ENCODE results near the gene SPO11. TPM values are rescaled to one million over a fixed set of nuclear protein-coding genes. Genes with fewer than 3 reads are reported as not detected.

SPO11 gene
- total and polyA plus RNA-seq, 10 of the 15 experiments (the other 5 are each of a cell fraction or from before 2014, with no cell fraction given), result not detected

DNA sequence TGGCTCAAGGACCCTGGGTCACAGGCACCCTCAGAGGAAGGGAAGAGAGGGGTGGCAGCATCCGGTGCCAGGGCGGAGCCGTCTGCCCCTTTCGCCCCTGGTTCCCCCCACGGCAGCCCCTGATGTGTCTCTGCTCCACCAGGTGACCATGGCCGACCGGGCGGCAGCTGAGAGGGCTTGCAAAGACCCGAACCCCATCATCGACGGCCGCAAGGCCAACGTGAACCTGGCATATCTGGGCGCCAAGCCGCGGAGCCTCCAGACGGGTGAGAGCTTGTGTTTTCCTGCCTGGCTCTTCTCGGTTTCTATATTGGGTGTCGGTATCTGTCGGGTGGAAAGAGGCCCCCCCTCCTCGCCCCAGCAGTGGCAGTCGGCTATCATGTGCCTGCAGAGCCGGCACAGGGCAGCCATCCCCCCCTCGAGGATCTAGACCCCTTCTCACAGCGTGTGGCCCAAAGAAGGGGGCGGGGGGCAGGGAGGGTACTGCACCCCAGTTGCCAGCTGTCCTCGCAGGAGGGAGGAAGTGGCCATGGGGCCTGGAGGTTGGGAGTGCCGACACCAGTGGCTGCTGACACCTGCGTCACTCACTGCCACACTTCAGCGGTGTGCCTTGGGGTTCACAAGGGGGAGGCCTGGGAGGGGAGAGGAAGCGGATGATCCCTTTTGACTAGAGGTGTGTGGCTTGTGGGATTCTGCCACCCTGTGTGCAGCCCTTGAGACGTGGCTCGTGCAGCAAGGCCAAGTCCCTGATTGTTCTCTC lies 63.1 kb downstream of the SPO11 start (continued):
- TF ChIP-seq, protein P1, sequence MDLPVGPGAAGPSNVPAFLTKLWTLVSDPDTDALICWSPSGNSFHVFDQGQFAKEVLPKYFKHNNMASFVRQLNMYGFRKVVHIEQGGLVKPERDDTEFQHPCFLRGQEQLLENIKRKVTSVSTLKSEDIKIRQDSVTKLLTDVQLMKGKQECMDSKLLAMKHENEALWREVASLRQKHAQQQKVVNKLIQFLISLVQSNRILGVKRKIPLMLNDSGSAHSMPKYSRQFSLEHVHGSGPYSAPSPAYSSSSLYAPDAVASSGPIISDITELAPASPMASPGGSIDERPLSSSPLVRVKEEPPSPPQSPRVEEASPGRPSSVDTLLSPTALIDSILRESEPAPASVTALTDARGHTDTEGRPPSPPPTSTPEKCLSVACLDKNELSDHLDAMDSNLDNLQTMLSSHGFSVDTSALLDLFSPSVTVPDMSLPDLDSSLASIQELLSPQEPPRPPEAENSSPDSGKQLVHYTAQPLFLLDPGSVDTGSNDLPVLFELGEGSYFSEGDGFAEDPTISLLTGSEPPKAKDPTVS (IDR thresholded peaks at IDR 0.05; ENCODE audit: low read depth, low read length), result no peak
- TF ChIP-seq CREM (IDR thresholded peaks at IDR 0.05; ENCODE audit: low read depth), result peak; percentile 30; the same call in 1 of the 2 replicates
- no peak for TF ChIP-seq LARP7 (IDR thresholded peaks at IDR 0.05)
- TF ChIP-seq HDGF (IDR thresholded peaks at IDR 0.05), result 0 out of 2 replicates have a peak, but pooled peaks have one; percentile 48
- TF ChIP-seq IKZF1 (conservative IDR thresholded peaks at IDR 0.05), result peak; percentile 82
- TF ChIP-seq STAT3 (IDR thresholded peaks at IDR 0.05; ENCODE audit: low read depth, low read length), result no peak
- no peak for TF ChIP-seq TARDBP (IDR thresholded peaks at IDR 0.05; ENCODE audit: borderline replicate concordance)
- no peak for TF ChIP-seq ZNF207 (IDR thresholded peaks at IDR 0.05; ENCODE audit: borderline replicate concordance)
- no peak for TF ChIP-seq CUX1 (IDR thresholded peaks at IDR 0.05; ENCODE audit: insufficient replicate concordance, low read depth, low read length)
- no peak for TF ChIP-seq RFX5 (IDR thresholded peaks at IDR 0.05; ENCODE audit: low read depth, low read length)
- TF ChIP-seq NR2F1 (conservative IDR thresholded peaks at IDR 0.05), result peak; percentile 77
- TF ChIP-seq, protein P2, sequence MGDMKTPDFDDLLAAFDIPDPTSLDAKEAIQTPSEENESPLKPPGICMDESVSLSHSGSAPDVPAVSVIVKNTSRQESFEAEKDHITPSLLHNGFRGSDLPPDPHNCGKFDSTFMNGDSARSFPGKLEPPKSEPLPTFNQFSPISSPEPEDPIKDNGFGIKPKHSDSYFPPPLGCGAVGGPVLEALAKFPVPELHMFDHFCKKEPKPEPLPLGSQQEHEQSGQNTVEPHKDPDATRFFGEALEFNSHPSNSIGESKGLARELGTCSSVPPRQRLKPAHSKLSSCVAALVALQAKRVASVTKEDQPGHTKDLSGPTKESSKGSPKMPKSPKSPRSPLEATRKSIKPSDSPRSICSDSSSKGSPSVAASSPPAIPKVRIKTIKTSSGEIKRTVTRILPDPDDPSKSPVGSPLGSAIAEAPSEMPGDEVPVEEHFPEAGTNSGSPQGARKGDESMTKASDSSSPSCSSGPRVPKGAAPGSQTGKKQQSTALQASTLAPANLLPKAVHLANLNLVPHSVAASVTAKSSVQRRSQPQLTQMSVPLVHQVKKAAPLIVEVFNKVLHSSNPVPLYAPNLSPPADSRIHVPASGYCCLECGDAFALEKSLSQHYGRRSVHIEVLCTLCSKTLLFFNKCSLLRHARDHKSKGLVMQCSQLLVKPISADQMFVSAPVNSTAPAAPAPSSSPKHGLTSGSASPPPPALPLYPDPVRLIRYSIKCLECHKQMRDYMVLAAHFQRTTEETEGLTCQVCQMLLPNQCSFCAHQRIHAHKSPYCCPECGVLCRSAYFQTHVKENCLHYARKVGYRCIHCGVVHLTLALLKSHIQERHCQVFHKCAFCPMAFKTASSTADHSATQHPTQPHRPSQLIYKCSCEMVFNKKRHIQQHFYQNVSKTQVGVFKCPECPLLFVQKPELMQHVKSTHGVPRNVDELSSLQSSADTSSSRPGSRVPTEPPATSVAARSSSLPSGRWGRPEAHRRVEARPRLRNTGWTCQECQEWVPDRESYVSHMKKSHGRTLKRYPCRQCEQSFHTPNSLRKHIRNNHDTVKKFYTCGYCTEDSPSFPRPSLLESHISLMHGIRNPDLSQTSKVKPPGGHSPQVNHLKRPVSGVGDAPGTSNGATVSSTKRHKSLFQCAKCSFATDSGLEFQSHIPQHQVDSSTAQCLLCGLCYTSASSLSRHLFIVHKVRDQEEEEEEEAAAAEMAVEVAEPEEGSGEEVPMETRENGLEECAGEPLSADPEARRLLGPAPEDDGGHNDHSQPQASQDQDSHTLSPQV (IDR thresholded peaks at IDR 0.05), result no peak
- TF ChIP-seq SMAD5 (IDR thresholded peaks at IDR 0.05; ENCODE audit: low read depth), result no peak
- TF ChIP-seq BCL3 (IDR thresholded peaks at IDR 0.05; ENCODE audit: borderline replicate concordance, insufficient read depth, low read depth, low read length, poor library complexity, severe bottlenecking), result no peak
- TF ChIP-seq MTA3 (IDR thresholded peaks at IDR 0.05; ENCODE audit: borderline replicate concordance, low read length), result no peak
- TF ChIP-seq JUND (IDR thresholded peaks at IDR 0.05; ENCODE audit: low read depth, low read length), result no peak
- no peak for TF ChIP-seq E2F4 (IDR thresholded peaks at IDR 0.05; ENCODE audit: low read depth, low read length)

Measured in GM12878 (cell line).